HepG2 (cell line): ENCODE data around the gene R3HDM4. TPM values are rescaled to one million over a fixed set of nuclear protein-coding genes. Genes with fewer than 3 reads are reported as not detected.

Source experiments
- KLF12 ChIP-seq: sonication (generic); formaldehyde crosslinking; IDR thresholded peaks from 2 replicates; pipeline ENCODE4 v1.4.0; 2020; ENCODE audit warnings: missing genetic modification reagents, borderline replicate concordance
- MED8 ChIP-seq: sonication (generic); formaldehyde crosslinking; IDR thresholded peaks from 2 replicates; pipeline ENCODE4 v1.8.1; 2023; ENCODE audit warnings: mild to moderate bottlenecking, missing genetic modification reagents; ENCODE audit not compliant: insufficient replicate concordance
- NFKB2 ChIP-seq: sonication (generic); formaldehyde crosslinking; IDR thresholded peaks from 2 replicates; pipeline ENCODE4 v1.4.0; 2020; ENCODE audit warnings: missing genetic modification reagents, borderline replicate concordance
- NPAS2 ChIP-seq: sonication (generic); formaldehyde crosslinking; IDR thresholded peaks from 2 replicates; pipeline ENCODE4 v1.8.0; 2022; ENCODE audit warnings: mild to moderate bottlenecking, missing genetic modification reagents, borderline replicate concordance
- NR2C2 ChIP-seq: sonication (generic); formaldehyde crosslinking; IDR thresholded peaks from 2 replicates; pipeline ENCODE4 v1.4.0; 2020; ENCODE audit warnings: missing genetic modification reagents, mild to moderate bottlenecking, moderate library complexity, borderline replicate concordance
- PCBP1 ChIP-seq: fragments of 200-400 bp; formaldehyde crosslinking; IDR thresholded peaks from 2 replicates; pipeline ENCODE4 v1.6.1; 2017; ENCODE audit warnings: mild to moderate bottlenecking, low read depth, low read length, borderline replicate concordance
- SAP130 ChIP-seq: IDR thresholded peaks from 2 replicates; pipeline ENCODE4 v1.6.1; 2016; ENCODE audit warnings: low read depth
- SIX4 ChIP-seq: sonication (generic); formaldehyde crosslinking; IDR thresholded peaks from 2 replicates; pipeline ENCODE4 v1.4.0; 2020; ENCODE audit warnings: missing genetic modification reagents
- ZFP36L2 ChIP-seq: sonication (generic); formaldehyde crosslinking; IDR thresholded peaks from 2 replicates; pipeline ENCODE4 v1.4.0; 2020; ENCODE audit warnings: missing genetic modification reagents
- ZFP90 ChIP-seq: sonication (generic); formaldehyde crosslinking; IDR thresholded peaks from 2 replicates; pipeline ENCODE4 v1.8.0; 2022; ENCODE audit warnings: missing genetic modification reagents, mild to moderate bottlenecking, inconsistent platforms, borderline replicate concordance
- ZNF3 ChIP-seq: IDR thresholded peaks from 2 replicates; pipeline ENCODE4 v1.7.0; 2017; ENCODE audit warnings: inconsistent platforms
- ZSCAN12 ChIP-seq: sonication (generic); formaldehyde crosslinking; IDR thresholded peaks from 2 replicates; pipeline ENCODE4 v1.9.0; 2021; ENCODE audit warnings: mild to moderate bottlenecking, missing genetic modification reagents
- polyA plus RNA-seq, 8 experiments: library from polyadenylated mRNA; depleted of rRNA in 3 of 8; stranded (reverse) in 7 of 8; unstranded in 1 of 8; fragments of >200 nt; fragmentation: Illumina TruSeq in 4 of 8; extraction: Trizol in 4 of 8; gene quantifications; 2 replicates each; pipeline versions ENCODE4 v1.2.1 to v1.2.3, GENCODE V29; 2011 to 2016; ENCODE audit warnings: low read depth in 4 of 8, missing spikeins in 1 of 8, mixed read lengths in 1 of 8; ENCODE audit not compliant: insufficient read depth in 1 of 8
- total RNA-seq, 5 experiments: library from RNA; depleted of rRNA; stranded (reverse); fragments of >200 nt; fragmentation: Illumina TruSeq; extraction: Trizol; gene quantifications; 2 replicates each; pipeline ENCODE4 v1.2.3, GENCODE V29; 2016; ENCODE audit warnings: low read depth in 1 of 5
- TF ChIP-seq, protein P1 (sequence below): sonication (generic); formaldehyde crosslinking; IDR thresholded peaks from 2 replicates; pipeline ENCODE4 v1.5.1; 2020; ENCODE audit warnings: mild to moderate bottlenecking, missing genetic modification reagents, moderate library complexity
- TF ChIP-seq, protein P2 (sequence below): sonication (generic); formaldehyde crosslinking; IDR thresholded peaks from 2 replicates; pipeline ENCODE4 v1.5.0; 2020; ENCODE audit warnings: mild to moderate bottlenecking, missing genetic modification reagents
- TF ChIP-seq, protein P3 (sequence below): IDR thresholded peaks from 2 replicates; pipeline ENCODE4 v1.6.1; 2012; ENCODE audit warnings: low read length, improper control_type of control experiment
- TF ChIP-seq, protein P4 (sequence below): sonication (generic); formaldehyde crosslinking; IDR thresholded peaks from 2 replicates; pipeline ENCODE4 v1.4.0; 2020; ENCODE audit warnings: mild to moderate bottlenecking, low read depth, missing genetic modification reagents
- TF ChIP-seq, protein P5 (sequence below): sonication (generic); formaldehyde crosslinking; IDR thresholded peaks from 2 replicates; pipeline ENCODE4 v1.8.0; 2022; ENCODE audit warnings: missing genetic modification reagents, low read depth, mild to moderate bottlenecking, borderline replicate concordance

R3HDM4 gene
- total and polyA plus RNA-seq, 2 of the 13 experiments (the other 11 are each of a cell fraction or from before 2014, with no cell fraction given): 26.2 to 26.9 TPM

DNA sequence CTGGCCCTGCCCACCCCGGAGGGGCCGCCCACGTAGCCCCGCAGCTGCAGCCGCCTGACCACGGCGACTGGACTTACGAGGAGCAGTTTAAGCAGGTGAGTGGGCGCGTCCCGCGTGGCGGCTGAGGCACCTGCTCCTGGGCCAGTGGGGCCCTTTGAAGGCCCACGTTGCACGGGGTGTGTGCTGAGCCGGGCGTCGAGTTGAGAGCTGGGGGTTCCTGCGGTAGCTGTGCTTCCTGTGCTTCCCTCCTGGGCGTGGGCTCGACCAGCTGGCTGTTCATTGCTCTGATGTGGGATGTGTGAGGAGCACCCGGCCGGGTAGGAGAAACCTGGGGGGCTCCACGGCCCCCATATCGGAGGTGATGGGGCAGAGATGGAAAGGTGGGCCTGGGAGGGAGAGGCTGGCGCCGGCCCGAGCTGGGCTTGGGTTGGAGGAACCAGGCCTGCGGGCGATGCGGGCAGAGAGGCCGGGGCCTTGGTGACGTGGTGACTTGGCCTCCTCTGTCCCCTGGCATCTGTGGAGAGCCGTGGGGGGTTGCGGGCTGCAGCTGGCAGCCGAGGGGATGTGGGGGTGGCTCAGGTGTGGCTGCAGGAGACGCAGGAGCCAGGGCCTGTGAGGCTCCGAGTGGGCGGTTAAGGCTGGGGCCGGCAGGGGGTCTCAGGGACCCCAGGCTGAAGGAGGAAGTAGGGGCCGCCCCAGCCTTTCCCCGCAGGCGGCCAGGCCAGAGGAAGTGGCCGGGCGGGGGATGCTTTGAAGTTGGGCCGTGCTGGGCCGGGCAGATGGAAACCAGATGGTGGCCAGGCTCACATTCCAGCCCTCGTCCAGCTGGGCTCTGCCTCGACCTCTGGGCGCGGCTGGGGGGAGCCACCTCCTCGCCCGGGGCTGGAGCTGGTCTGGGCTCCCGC is 19.9 kb upstream of the R3HDM4 start (continued):
- TF ChIP-seq, protein P1, sequence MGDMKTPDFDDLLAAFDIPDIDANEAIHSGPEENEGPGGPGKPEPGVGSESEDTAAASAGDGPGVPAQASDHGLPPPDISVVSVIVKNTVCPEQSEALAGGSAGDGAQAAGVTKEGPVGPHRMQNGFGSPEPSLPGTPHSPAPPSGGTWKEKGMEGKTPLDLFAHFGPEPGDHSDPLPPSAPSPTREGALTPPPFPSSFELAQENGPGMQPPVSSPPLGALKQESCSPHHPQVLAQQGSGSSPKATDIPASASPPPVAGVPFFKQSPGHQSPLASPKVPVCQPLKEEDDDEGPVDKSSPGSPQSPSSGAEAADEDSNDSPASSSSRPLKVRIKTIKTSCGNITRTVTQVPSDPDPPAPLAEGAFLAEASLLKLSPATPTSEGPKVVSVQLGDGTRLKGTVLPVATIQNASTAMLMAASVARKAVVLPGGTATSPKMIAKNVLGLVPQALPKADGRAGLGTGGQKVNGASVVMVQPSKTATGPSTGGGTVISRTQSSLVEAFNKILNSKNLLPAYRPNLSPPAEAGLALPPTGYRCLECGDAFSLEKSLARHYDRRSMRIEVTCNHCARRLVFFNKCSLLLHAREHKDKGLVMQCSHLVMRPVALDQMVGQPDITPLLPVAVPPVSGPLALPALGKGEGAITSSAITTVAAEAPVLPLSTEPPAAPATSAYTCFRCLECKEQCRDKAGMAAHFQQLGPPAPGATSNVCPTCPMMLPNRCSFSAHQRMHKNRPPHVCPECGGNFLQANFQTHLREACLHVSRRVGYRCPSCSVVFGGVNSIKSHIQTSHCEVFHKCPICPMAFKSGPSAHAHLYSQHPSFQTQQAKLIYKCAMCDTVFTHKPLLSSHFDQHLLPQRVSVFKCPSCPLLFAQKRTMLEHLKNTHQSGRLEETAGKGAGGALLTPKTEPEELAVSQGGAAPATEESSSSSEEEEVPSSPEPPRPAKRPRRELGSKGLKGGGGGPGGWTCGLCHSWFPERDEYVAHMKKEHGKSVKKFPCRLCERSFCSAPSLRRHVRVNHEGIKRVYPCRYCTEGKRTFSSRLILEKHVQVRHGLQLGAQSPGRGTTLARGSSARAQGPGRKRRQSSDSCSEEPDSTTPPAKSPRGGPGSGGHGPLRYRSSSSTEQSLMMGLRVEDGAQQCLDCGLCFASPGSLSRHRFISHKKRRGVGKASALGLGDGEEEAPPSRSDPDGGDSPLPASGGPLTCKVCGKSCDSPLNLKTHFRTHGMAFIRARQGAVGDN (CRISPR knock-in tag): peak; percentile 85
- no peak for TF ChIP-seq SIX4 (CRISPR knock-in tag)
- TF ChIP-seq SAP130 (CRISPR knock-in tag): no peak
- TF ChIP-seq NFKB2 (CRISPR knock-in tag): peak; percentile 20; the same call in 1 of the 2 replicates
- TF ChIP-seq KLF12 (CRISPR knock-in tag): 0 out of 2 replicates have a peak, but pooled peaks have one; percentile 25
- TF ChIP-seq, protein P2, sequence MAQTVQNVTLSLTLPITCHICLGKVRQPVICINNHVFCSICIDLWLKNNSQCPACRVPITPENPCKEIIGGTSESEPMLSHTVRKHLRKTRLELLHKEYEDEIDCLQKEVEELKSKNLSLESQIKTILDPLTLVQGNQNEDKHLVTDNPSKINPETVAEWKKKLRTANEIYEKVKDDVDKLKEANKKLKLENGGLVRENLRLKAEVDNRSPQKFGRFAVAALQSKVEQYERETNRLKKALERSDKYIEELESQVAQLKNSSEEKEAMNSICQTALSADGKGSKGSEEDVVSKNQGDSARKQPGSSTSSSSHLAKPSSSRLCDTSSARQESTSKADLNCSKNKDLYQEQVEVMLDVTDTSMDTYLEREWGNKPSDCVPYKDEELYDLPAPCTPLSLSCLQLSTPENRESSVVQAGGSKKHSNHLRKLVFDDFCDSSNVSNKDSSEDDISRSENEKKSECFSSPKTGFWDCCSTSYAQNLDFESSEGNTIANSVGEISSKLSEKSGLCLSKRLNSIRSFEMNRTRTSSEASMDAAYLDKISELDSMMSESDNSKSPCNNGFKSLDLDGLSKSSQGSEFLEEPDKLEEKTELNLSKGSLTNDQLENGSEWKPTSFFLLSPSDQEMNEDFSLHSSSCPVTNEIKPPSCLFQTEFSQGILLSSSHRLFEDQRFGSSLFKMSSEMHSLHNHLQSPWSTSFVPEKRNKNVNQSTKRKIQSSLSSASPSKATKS (CRISPR knock-in tag): no peak
- TF ChIP-seq, protein P3, sequence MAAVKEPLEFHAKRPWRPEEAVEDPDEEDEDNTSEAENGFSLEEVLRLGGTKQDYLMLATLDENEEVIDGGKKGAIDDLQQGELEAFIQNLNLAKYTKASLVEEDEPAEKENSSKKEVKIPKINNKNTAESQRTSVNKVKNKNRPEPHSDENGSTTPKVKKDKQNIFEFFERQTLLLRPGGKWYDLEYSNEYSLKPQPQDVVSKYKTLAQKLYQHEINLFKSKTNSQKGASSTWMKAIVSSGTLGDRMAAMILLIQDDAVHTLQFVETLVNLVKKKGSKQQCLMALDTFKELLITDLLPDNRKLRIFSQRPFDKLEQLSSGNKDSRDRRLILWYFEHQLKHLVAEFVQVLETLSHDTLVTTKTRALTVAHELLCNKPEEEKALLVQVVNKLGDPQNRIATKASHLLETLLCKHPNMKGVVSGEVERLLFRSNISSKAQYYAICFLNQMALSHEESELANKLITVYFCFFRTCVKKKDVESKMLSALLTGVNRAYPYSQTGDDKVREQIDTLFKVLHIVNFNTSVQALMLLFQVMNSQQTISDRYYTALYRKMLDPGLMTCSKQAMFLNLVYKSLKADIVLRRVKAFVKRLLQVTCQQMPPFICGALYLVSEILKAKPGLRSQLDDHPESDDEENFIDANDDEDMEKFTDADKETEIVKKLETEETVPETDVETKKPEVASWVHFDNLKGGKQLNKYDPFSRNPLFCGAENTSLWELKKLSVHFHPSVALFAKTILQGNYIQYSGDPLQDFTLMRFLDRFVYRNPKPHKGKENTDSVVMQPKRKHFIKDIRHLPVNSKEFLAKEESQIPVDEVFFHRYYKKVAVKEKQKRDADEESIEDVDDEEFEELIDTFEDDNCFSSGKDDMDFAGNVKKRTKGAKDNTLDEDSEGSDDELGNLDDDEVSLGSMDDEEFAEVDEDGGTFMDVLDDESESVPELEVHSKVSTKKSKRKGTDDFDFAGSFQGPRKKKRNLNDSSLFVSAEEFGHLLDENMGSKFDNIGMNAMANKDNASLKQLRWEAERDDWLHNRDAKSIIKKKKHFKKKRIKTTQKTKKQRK: no peak
- no peak for TF ChIP-seq ZFP90 (CRISPR knock-in tag)
- peak; percentile 53; the same call in 1 of the 2 replicates for TF ChIP-seq PCBP1
- no peak for TF ChIP-seq ZFP36L2 (CRISPR knock-in tag)
- no peak for TF ChIP-seq NR2C2 (CRISPR knock-in tag)
- TF ChIP-seq, protein P4, sequence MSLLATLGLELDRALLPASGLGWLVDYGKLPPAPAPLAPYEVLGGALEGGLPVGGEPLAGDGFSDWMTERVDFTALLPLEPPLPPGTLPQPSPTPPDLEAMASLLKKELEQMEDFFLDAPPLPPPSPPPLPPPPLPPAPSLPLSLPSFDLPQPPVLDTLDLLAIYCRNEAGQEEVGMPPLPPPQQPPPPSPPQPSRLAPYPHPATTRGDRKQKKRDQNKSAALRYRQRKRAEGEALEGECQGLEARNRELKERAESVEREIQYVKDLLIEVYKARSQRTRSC (CRISPR knock-in tag): no peak
- no peak for TF ChIP-seq MED8
- TF ChIP-seq NPAS2 (CRISPR knock-in tag): no peak
- no peak for TF ChIP-seq ZSCAN12 (CRISPR knock-in tag)
- no peak for TF ChIP-seq ZNF3
- TF ChIP-seq, protein P5, sequence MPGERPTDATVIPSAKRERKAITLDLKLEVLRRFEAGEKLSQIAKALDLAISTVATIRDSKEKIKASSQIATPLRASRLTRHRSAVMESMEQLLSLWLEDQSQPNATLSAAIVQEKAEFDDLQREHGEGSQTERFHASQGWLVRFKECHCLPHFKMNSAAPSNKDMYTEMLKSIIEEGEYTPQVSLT (CRISPR knock-in tag): no peak
